ENCODE data around the gene ZNF532. TPM values are rescaled to one million over a fixed set of nuclear protein-coding genes. Genes with fewer than 3 reads are reported as not detected.
"Not testable (repeated sequence)": the region's sequence is repeated elsewhere in the genome, so short reads cannot be mapped to it uniquely, and the experiment has no call there.

ZNF532 gene
- polyA plus RNA-seq, 2 donors = 9.9 to 10.6 TPM

- not testable (repeated sequence) for H3K4me1 ChIP-seq (ENCODE audit: control insufficient read depth in 2 of 2, insufficient read depth in 2 of 2, low read length in 1 of 2); H3K9me3 ChIP-seq (ENCODE audit: control insufficient read depth in 2 of 2, insufficient read depth in 1 of 2, low read depth in 1 of 2, low read length in 1 of 2); H3K27ac ChIP-seq (ENCODE audit: low read depth in 2 of 2, low read length in 1 of 2); H3K4me3 ChIP-seq (ENCODE audit: low read depth in 1 of 2, low read length in 2 of 2); H3K27me3 ChIP-seq (ENCODE audit: control insufficient read depth in 1 of 2, insufficient read depth in 2 of 2, low read length in 2 of 2)
- WGBS, 2 donors = 91 to 93% methylated on average over 16 of the region's 16 CpGs
- H3K36me3 ChIP-seq (ENCODE audit: control insufficient read depth in 2 of 2, insufficient read depth in 2 of 2, low read length in 1 of 2) = peaks cover 21 to 26% of the 10 kb centered on the region in 2 donors
These were observed 55.3 kb downstream of the ZNF532 start for GRCh38 chr18:58919934-58920333.

- H3K27me3 ChIP-seq (ENCODE audit: control insufficient read depth in 1 of 2, insufficient read depth in 2 of 2, low read length in 2 of 2) = no peaks in the 10 kb centered on the region
- H3K36me3 ChIP-seq (ENCODE audit: control insufficient read depth in 2 of 2, insufficient read depth in 2 of 2, low read length in 1 of 2) = peaks cover 17 to 21% of the 10 kb centered on the region in 2 donors
- WGBS, 2 donors = 93% methylated on average over 10 of the region's 10 CpGs
These were observed 58.3 kb downstream of the ZNF532 start for GRCh38 chr18:58922995-58923394.

DNA sequence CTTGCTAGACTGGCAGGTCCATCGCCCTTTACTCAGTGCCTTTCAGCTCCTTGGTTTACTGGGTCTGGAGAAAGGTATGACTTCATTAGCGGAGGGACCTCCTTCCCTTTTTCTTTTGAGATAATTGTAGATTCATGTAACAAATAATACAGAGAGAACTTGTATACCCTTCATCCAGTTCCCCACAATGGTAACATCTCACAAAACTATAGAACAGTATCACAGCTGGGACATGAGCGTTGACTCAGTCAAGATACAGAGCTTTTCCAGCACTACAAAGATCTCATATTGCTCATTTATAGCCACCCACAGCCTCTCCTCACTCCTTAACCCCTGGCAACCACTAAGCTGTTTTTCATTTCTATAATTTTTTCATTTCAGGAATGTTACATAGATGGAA, 59.8 kb downstream of the ZNF532 start:
- WGBS, 2 donors = 93 to 98% methylated on average over 3 of the region's 3 CpGs
- peaks cover 2 to 5% of the 10 kb centered on the region in 2 donors for H3K4me1 ChIP-seq (ENCODE audit: control insufficient read depth in 2 of 2, insufficient read depth in 2 of 2, low read length in 1 of 2)
- no peak overlapping the region for H3K27ac ChIP-seq (ENCODE audit: low read depth in 2 of 2, low read length in 1 of 2)
- H3K36me3 ChIP-seq (ENCODE audit: control insufficient read depth in 2 of 2, insufficient read depth in 2 of 2, low read length in 1 of 2) = peaks cover 6 to 16% of the 10 kb centered on the region in 2 donors
- no peaks in the 10 kb centered on the region for H3K9me3 ChIP-seq (ENCODE audit: control insufficient read depth in 2 of 2, insufficient read depth in 1 of 2, low read depth in 1 of 2, low read length in 1 of 2)
- no peak overlapping the region for H3K4me3 ChIP-seq (ENCODE audit: low read depth in 1 of 2, low read length in 2 of 2)
- H3K27me3 ChIP-seq (ENCODE audit: control insufficient read depth in 1 of 2, insufficient read depth in 2 of 2, low read length in 2 of 2) = no peaks in the 10 kb centered on the region

More at GRCh38 chr18:58922995-58923394, 58.3 kb downstream of the ZNF532 start:
- no peak overlapping the region for H3K4me3 ChIP-seq (ENCODE audit: low read depth in 1 of 2, low read length in 2 of 2)
- no peak overlapping the region for H3K27ac ChIP-seq (ENCODE audit: low read depth in 2 of 2, low read length in 1 of 2)
- H3K4me1 ChIP-seq (ENCODE audit: control insufficient read depth in 2 of 2, insufficient read depth in 2 of 2, low read length in 1 of 2) = peaks cover under 1 to 3% of the 10 kb centered on the region in 2 donors
- no peaks in the 10 kb centered on the region for H3K9me3 ChIP-seq (ENCODE audit: control insufficient read depth in 2 of 2, insufficient read depth in 1 of 2, low read depth in 1 of 2, low read length in 1 of 2)

DNA sequence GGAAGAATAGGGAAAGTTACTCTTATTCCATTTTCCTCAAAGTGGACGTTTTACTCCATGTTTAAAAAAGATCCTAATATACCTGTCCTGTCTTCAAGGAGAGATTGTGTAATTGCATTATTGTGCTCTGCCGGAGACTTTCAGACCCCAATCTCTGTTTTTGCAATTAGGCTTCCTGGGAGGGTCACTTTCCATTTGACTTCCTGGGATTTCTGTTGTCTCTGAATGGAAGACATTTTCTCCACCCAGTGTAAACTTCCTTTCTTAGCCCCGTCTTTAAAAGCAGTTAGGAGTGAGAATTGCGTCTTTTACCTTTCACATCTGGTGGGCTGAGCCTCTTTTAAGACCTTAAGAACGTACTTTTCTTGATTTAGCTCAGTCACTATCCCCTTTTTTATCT, 63.0 kb downstream of the ZNF532 start:
- H3K27me3 ChIP-seq (ENCODE audit: control insufficient read depth in 1 of 2, insufficient read depth in 2 of 2, low read length in 2 of 2) = no peaks in the 10 kb centered on the region
- H3K27ac ChIP-seq (ENCODE audit: low read depth in 2 of 2, low read length in 1 of 2) = no peak overlapping the region
- no peaks in the 10 kb centered on the region for H3K9me3 ChIP-seq (ENCODE audit: control insufficient read depth in 2 of 2, insufficient read depth in 1 of 2, low read depth in 1 of 2, low read length in 1 of 2)
- H3K36me3 ChIP-seq (ENCODE audit: control insufficient read depth in 2 of 2, insufficient read depth in 2 of 2, low read length in 1 of 2) = peaks cover 6 to 10% of the 10 kb centered on the region in 2 donors
- no peak overlapping the region for H3K4me3 ChIP-seq (ENCODE audit: low read depth in 1 of 2, low read length in 2 of 2)
- WGBS, 2 donors = 78 to 85% methylated on average over 5 of the region's 5 CpGs
- H3K4me1 ChIP-seq (ENCODE audit: control insufficient read depth in 2 of 2, insufficient read depth in 2 of 2, low read length in 1 of 2) = peaks cover 2 to 5% of the 10 kb centered on the region in 2 donors

GRCh38 chr18:58928386-58928785, 63.7 kb downstream of the ZNF532 start:
- Histone ChIP-seq H3K27ac (ENCODE audit: low read depth in 2 of 2, low read length in 1 of 2) (no peak overlapping the region), H3K4me1 (ENCODE audit: control insufficient read depth in 2 of 2, insufficient read depth in 2 of 2, low read length in 1 of 2) (peaks cover 2 to 5% of the 10 kb centered on the region in 2 donors), H3K4me3 (ENCODE audit: low read depth in 1 of 2, low read length in 2 of 2) (no peak overlapping the region), H3K36me3 (ENCODE audit: control insufficient read depth in 2 of 2, insufficient read depth in 2 of 2, low read length in 1 of 2) (peaks cover 3 to 4% of the 10 kb centered on the region in 2 donors), H3K27me3 (ENCODE audit: control insufficient read depth in 1 of 2, insufficient read depth in 2 of 2, low read length in 2 of 2) (no peaks in the 10 kb centered on the region), H3K9me3 (ENCODE audit: control insufficient read depth in 2 of 2, insufficient read depth in 1 of 2, low read depth in 1 of 2, low read length in 1 of 2) (no peaks in the 10 kb centered on the region)
- 62 to 73% methylated on average over 4 of the region's 4 CpGs for WGBS, 2 donors

DNA sequence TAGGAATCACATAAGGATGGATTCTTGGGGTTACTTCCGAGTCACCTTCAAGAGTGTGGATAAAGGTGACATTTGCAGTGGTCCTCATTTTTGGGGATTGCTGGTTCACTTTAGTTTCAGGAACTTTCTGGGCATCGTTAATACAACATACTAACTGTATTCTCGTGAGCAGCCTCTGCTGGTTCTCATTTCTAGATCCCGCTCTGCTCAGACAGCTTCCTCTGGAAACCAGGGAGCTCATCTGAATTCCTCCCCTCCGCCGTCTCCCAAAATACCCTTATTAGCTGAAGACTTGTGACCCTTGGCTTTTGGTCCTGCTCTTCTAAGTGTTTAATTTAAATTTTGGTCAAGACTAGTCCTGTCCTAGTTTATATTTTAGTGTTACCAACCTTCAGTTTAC, 64.5 kb downstream of the ZNF532 start:
- H3K4me3 ChIP-seq (ENCODE audit: low read depth in 1 of 2, low read length in 2 of 2) = no peak overlapping the region
- H3K27ac ChIP-seq (ENCODE audit: low read depth in 2 of 2, low read length in 1 of 2) = no peak overlapping the region
- peaks cover 1 to 4% of the 10 kb centered on the region in 2 donors for H3K36me3 ChIP-seq (ENCODE audit: control insufficient read depth in 2 of 2, insufficient read depth in 2 of 2, low read length in 1 of 2)
- no peaks in the 10 kb centered on the region for H3K9me3 ChIP-seq (ENCODE audit: control insufficient read depth in 2 of 2, insufficient read depth in 1 of 2, low read depth in 1 of 2, low read length in 1 of 2)
- H3K27me3 ChIP-seq (ENCODE audit: control insufficient read depth in 1 of 2, insufficient read depth in 2 of 2, low read length in 2 of 2) = no peaks in the 10 kb centered on the region
- H3K4me1 ChIP-seq (ENCODE audit: control insufficient read depth in 2 of 2, insufficient read depth in 2 of 2, low read length in 1 of 2) = peaks cover 2 to 5% of the 10 kb centered on the region in 2 donors
- 88 to 89% methylated on average over 6 of the region's 6 CpGs for WGBS, 2 donors

GRCh38 chr18:58934356-58934755, 69.7 kb downstream of the ZNF532 start:
- Histone ChIP-seq H3K27me3 (ENCODE audit: control insufficient read depth in 1 of 2, insufficient read depth in 2 of 2, low read length in 2 of 2) (no peaks in the 10 kb centered on the region), H3K4me1 (ENCODE audit: control insufficient read depth in 2 of 2, insufficient read depth in 2 of 2, low read length in 1 of 2) (no peaks in the 10 kb centered on the region), H3K9me3 (ENCODE audit: control insufficient read depth in 2 of 2, insufficient read depth in 1 of 2, low read depth in 1 of 2, low read length in 1 of 2) (no peaks in the 10 kb centered on the region), H3K36me3 (ENCODE audit: control insufficient read depth in 2 of 2, insufficient read depth in 2 of 2, low read length in 1 of 2) (peaks cover 0 to 6% of the 10 kb centered on the region in 2 donors), H3K27ac (ENCODE audit: low read depth in 2 of 2, low read length in 1 of 2) (no peak overlapping the region), H3K4me3 (ENCODE audit: low read depth in 1 of 2, low read length in 2 of 2) (no peak overlapping the region)
- 86 to 88% methylated on average over 9 of the region's 9 CpGs for WGBS, 2 donors

DNA sequence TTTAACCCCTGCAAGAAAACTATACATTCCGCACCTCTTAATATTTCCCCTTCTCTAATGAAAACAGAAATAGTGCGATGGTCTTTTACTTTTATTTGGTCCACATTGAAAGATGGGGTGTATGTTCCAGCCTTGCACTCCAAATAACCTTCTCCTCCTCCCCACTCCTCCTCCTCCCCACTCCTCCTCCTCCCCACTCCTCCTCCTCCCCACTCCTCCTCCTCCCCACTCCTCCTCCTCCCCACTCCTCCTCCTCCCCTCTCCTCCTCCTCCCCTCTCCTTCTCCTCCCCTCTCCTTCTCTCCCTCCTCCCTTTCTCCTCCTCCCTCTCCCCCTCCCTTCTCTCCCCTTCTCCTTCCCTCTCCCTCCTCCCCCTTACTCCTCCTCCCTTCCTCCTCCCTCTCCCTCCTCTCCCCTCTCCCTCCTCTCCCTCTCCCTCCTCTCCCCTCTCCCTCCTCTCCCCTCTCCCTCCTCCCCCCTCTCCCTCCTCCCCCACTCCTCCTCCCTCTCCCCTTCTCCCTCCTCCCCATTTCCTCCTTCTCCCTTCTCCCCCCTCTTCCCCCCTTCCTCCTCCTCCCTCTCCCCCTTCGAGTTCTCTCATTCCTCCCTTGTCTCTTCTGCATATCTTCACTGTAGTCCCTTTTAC, 70.4 kb downstream of the ZNF532 start:
- 74 to 100% methylated on average over 2 to 3 of the region's 3 CpGs for WGBS, 2 donors
- no peaks in the 10 kb centered on the region for H3K4me1 ChIP-seq (ENCODE audit: control insufficient read depth in 2 of 2, insufficient read depth in 2 of 2, low read length in 1 of 2)
- no peaks in the 10 kb centered on the region for H3K27me3 ChIP-seq (ENCODE audit: control insufficient read depth in 1 of 2, insufficient read depth in 2 of 2, low read length in 2 of 2)
- no peaks in the 10 kb centered on the region for H3K9me3 ChIP-seq (ENCODE audit: control insufficient read depth in 2 of 2, insufficient read depth in 1 of 2, low read depth in 1 of 2, low read length in 1 of 2)
- H3K4me3 ChIP-seq (ENCODE audit: low read depth in 1 of 2, low read length in 2 of 2) = no peak overlapping the region
- no peak overlapping the region for H3K27ac ChIP-seq (ENCODE audit: low read depth in 2 of 2, low read length in 1 of 2)
- H3K36me3 ChIP-seq (ENCODE audit: control insufficient read depth in 2 of 2, insufficient read depth in 2 of 2, low read length in 1 of 2) = peaks cover 0 to 7% of the 10 kb centered on the region in 2 donors

DNA sequence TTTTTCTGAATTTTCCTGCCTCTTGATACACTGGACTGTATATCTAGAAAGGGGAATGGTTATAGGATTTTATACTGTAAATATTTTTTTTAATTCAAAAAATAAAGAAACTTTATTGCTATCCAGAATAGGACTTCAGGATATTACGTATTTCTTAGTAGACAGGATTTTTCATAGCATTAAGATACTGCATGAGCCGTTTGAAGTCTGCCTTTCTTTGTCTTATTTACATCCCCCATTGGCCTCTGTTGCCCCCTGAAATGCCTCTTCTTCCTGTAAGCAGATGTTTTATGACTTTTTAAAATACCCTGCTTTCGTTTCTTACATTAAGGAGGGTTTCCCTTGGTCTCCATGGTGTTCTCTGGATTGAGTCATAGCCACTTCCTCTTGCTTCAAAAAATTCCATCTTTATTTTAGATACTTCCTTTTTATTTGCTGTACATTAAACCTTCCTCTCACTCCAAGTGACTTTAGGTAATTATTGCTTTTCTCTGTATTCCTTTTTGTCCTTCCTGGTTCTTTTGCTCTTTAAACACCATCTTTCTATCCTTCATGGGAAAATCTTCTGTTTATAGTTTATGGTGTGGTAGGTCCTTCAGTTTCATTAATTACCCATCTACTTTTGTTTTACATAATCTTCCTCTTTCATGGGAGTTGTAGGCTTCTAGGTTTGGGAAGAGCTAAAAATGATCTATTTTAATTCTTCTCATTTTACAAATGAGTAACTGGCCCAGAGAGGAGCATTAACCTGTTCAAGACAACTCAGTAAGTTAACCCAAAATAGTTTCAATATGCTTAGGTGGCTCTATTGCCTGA, 72.6 kb downstream of the ZNF532 start:
- H3K27ac ChIP-seq (ENCODE audit: low read depth in 2 of 2, low read length in 1 of 2) = no peak overlapping the region

More for the DNA sequence above, 72.6 kb downstream of the ZNF532 start:
- no peaks in the 10 kb centered on the region for H3K27me3 ChIP-seq (ENCODE audit: control insufficient read depth in 1 of 2, insufficient read depth in 2 of 2, low read length in 2 of 2)
- peaks cover 0 to 10% of the 10 kb centered on the region in 2 donors for H3K36me3 ChIP-seq (ENCODE audit: control insufficient read depth in 2 of 2, insufficient read depth in 2 of 2, low read length in 1 of 2)
- WGBS, 2 donors = 75% methylated on average over 3 of the region's 3 CpGs
- H3K4me1 ChIP-seq (ENCODE audit: control insufficient read depth in 2 of 2, insufficient read depth in 2 of 2, low read length in 1 of 2) = no peaks in the 10 kb centered on the region
- no peak overlapping the region for H3K4me3 ChIP-seq (ENCODE audit: low read depth in 1 of 2, low read length in 2 of 2)
- no peaks in the 10 kb centered on the region for H3K9me3 ChIP-seq (ENCODE audit: control insufficient read depth in 2 of 2, insufficient read depth in 1 of 2, low read depth in 1 of 2, low read length in 1 of 2)

Measured in esophagus (tissue), 2 donors.